GM10266 (cell line): ENCODE results near the gene UGGT2.
"Not testable (repeated sequence)": the region's sequence is repeated elsewhere in the genome, so short reads cannot be mapped to it uniquely, and the experiment has no call there.

Experiments used
- DNase-seq: peaks from one replicate; pipeline ENCODE4 v3.0.0; 2012; ENCODE audit errors: extremely low spot score
- CTCF ChIP-seq: IDR thresholded peaks from 2 replicates; pipeline ENCODE4 v1.5.1; 2012; ENCODE audit warnings: mild to moderate bottlenecking, low read depth; ENCODE audit not compliant: control insufficient read depth, insufficient read depth; ENCODE audit errors: missing control alignments

The UGGT2 gene

GRCh38 chr13:95929430-95929829, 123.8 kb downstream of the UGGT2 start:
- no peak for TF ChIP-seq CTCF
- DNase-seq: no peak

GRCh38 chr13:95928367-95928906, 124.8 kb downstream of the UGGT2 start:
- not testable (repeated sequence) for DNase-seq

GRCh38 chr13:95926231-95926630, 127.0 kb downstream of the UGGT2 start:
- no peak for TF ChIP-seq CTCF

GRCh38 chr13:95924389-95924994, 128.7 kb downstream of the UGGT2 start:
- no peak for DNase-seq
- TF ChIP-seq CTCF: no peak

More at GRCh38 chr13:95926231-95926630, 127.0 kb downstream of the UGGT2 start:
- DNase-seq: no peak

GRCh38 chr13:95921485-95921884, 131.7 kb downstream of the UGGT2 start:
- no peak for DNase-seq
- TF ChIP-seq CTCF: no peak

GRCh38 chr13:95920485-95920884, 132.7 kb downstream of the UGGT2 start:
- no peak for TF ChIP-seq CTCF
- no peak for DNase-seq

- TF ChIP-seq CTCF: no peak
- no peak for DNase-seq
Observed at GRCh38 chr13:95918860-95919259, 134.3 kb downstream of the UGGT2 start.
